Vagina (tissue), 2 donors: ENCODE results near the gene JAK1.

ENCODE experiments used
- POLR2A ChIP-seq, 2 donors: fragments of 450-650 bp; IDR thresholded peaks; one replicate each; pipeline ENCODE4 v1.6.1; 2017; ENCODE audit warnings: antibody characterized with exemption in 2 of 2, mild to moderate bottlenecking in 2 of 2, moderate library complexity in 2 of 2
- POLR2AphosphoS5 ChIP-seq, 2 donors: sonication (generic); formaldehyde crosslinking; IDR thresholded peaks; one replicate each; pipeline ENCODE4 v1.9.0; 2017; ENCODE audit warnings: antibody characterized with exemption in 2 of 2, mild to moderate bottlenecking in 2 of 2, low read depth in 1 of 2; ENCODE audit not compliant: insufficient read depth in 1 of 2
- TF ChIP-seq, protein P1 (sequence below), 3 experiments: fragments of 450-650 bp in 2 of 3; fragments of 200-600 bp in 1 of 3; sonication (generic) in 1 of 3; IDR thresholded peaks; one replicate each; pipeline ENCODE4 v1.5.1; 2017 to 2019; ENCODE audit warnings: antibody characterized with exemption in 3 of 3, mild to moderate bottlenecking in 2 of 3, moderate library complexity in 2 of 3

DNA sequence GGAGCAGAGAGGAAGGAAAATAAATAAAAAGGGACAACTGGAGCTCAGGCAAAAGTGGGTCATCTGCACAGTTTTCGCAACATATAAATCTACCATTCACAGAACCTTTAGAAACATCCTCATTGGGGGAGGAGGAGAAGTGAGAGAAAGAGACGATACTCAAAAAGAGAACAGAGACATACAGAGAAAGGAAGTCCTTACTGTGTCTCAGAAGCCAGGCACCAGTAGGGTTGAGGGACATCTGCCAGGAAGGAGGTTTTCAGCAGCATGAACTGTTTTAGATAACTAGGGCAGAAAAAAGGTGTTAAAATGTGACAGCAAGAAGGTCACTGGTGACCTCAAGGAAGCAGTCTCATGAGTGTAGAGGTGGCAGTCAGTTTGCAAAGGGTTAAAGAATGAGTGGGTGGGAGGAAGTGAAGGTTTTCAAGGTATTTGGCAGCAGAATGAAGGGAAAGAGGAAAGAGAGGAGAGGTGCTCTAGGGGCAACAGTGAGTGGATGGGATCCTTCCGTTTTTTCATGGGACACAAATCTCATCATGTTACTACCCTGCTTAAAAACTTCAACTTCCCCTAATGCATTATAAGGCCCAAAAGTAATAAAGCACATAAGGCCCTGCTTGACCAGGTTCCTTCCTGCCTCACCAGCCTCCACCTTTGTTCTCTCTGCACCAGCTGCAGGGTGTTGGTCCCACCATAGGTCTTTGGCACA lies 9.5 kb downstream of the JAK1 start:
- TF ChIP-seq, protein P1, sequence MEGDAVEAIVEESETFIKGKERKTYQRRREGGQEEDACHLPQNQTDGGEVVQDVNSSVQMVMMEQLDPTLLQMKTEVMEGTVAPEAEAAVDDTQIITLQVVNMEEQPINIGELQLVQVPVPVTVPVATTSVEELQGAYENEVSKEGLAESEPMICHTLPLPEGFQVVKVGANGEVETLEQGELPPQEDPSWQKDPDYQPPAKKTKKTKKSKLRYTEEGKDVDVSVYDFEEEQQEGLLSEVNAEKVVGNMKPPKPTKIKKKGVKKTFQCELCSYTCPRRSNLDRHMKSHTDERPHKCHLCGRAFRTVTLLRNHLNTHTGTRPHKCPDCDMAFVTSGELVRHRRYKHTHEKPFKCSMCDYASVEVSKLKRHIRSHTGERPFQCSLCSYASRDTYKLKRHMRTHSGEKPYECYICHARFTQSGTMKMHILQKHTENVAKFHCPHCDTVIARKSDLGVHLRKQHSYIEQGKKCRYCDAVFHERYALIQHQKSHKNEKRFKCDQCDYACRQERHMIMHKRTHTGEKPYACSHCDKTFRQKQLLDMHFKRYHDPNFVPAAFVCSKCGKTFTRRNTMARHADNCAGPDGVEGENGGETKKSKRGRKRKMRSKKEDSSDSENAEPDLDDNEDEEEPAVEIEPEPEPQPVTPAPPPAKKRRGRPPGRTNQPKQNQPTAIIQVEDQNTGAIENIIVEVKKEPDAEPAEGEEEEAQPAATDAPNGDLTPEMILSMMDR (IDR thresholded peaks at IDR 0.05), result no peak
- TF ChIP-seq POLR2AphosphoS5 (IDR thresholded peaks at IDR 0.05; ENCODE audit: insufficient read depth in 1 of 2, low read depth in 1 of 2), result no peak
- TF ChIP-seq POLR2A (IDR thresholded peaks at IDR 0.05), result no peak
